ENCODE results near the gene LSM5.
"Not testable (repeated sequence)": the region's sequence is repeated elsewhere in the genome, so short reads cannot be mapped to it uniquely, and the experiment has no call there.

The LSM5 gene

GRCh38 chr7:32507414-32507813 lies 17.2 kb upstream of the LSM5 start:
- H3K27me3 ChIP-seq (ENCODE audit: control insufficient read depth in 2 of 2, insufficient read depth in 2 of 2, low read length in 2 of 2), result no peaks in the 10 kb centered on the region
- no peak overlapping the region for H3K9ac ChIP-seq (ENCODE audit: low read depth in 1 of 2, low read length in 2 of 2)
- H3K27ac ChIP-seq (ENCODE audit: low read depth in 2 of 2, low read length in 2 of 2), result no peak overlapping the region
- H3K36me3 ChIP-seq (ENCODE audit: control insufficient read depth in 2 of 2, insufficient read depth in 2 of 2, low read length in 2 of 2), result peaks cover 2 to 3% of the 10 kb centered on the region in 2 donors
- H3K9me3 ChIP-seq (ENCODE audit: control insufficient read depth in 2 of 2, low read length in 2 of 2), result no peaks in the 10 kb centered on the region
- peaks cover 0 to 2% of the 10 kb centered on the region in 2 donors for H3K4me1 ChIP-seq (ENCODE audit: control insufficient read depth in 2 of 2, insufficient read depth in 2 of 2, low read length in 2 of 2)
- no peak overlapping the region for H3K4me3 ChIP-seq (ENCODE audit: low read length in 2 of 2)

DNA sequence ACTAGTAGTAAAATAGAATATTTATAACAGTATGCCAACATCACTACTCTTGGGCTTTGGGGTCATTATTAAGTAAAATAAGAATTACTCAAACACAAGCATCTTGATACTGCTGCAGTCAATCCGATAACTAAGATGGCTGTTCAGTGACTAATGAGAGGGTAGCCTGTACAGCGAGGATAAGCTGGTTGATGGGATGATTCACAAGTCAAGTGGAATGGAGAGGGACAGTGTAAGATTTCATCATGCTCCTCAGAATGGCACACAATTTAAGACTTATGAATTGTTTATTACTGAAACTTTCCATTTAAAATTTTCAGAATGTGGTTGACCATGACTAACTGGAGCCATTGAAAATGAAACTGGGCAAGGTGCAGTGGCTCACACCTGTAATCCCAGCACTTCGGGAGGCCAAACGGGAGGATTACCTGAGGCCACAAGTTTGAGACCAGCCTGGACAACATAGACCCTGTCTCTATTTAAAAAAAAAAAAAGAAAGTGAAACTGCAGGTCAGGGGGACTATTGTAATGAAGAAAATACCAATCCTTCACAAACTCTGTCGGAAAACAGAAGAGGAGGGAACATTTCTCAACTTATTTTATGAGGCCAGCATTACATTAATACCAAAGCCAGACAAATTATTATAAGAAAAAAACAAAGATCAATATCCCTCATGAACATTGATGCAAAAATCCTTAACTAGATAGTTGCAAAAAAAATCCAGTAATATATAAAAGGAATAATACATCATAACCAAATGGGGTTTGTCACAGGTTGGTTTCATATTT lies 16.3 kb upstream of the LSM5 start:
- no peaks in the 10 kb centered on the region for H3K27me3 ChIP-seq (ENCODE audit: control insufficient read depth in 2 of 2, insufficient read depth in 2 of 2, low read length in 2 of 2)
- peaks cover 2 to 3% of the 10 kb centered on the region in 2 donors for H3K36me3 ChIP-seq (ENCODE audit: control insufficient read depth in 2 of 2, insufficient read depth in 2 of 2, low read length in 2 of 2)
- H3K9me3 ChIP-seq (ENCODE audit: control insufficient read depth in 2 of 2, low read length in 2 of 2), result no peaks in the 10 kb centered on the region
- H3K27ac ChIP-seq (ENCODE audit: low read depth in 2 of 2, low read length in 2 of 2), result no peak overlapping the region
- no peak overlapping the region for H3K9ac ChIP-seq (ENCODE audit: low read depth in 1 of 2, low read length in 2 of 2)
- peaks cover 0 to 2% of the 10 kb centered on the region in 2 donors for H3K4me1 ChIP-seq (ENCODE audit: control insufficient read depth in 2 of 2, insufficient read depth in 2 of 2, low read length in 2 of 2)
- H3K4me3 ChIP-seq (ENCODE audit: low read length in 2 of 2), result no peak overlapping the region

GRCh38 chr7:32502728-32503127 lies 12.5 kb upstream of the LSM5 start:
- Histone ChIP-seq H3K4me1 (ENCODE audit: control insufficient read depth in 2 of 2, insufficient read depth in 2 of 2, low read length in 2 of 2) (peaks cover 0 to 8% of the 10 kb centered on the region in 2 donors), H3K27me3 (ENCODE audit: control insufficient read depth in 2 of 2, insufficient read depth in 2 of 2, low read length in 2 of 2) (no peaks in the 10 kb centered on the region), H3K27ac (ENCODE audit: low read depth in 2 of 2, low read length in 2 of 2) (no peak overlapping the region), H3K36me3 (ENCODE audit: control insufficient read depth in 2 of 2, insufficient read depth in 2 of 2, low read length in 2 of 2) (no peaks in the 10 kb centered on the region), H3K9me3 (ENCODE audit: control insufficient read depth in 2 of 2, low read length in 2 of 2) (no peaks in the 10 kb centered on the region), H3K4me3 (ENCODE audit: low read length in 2 of 2) (no peak overlapping the region), H3K9ac (ENCODE audit: low read depth in 1 of 2, low read length in 2 of 2) (no peak overlapping the region)

GRCh38 chr7:32501522-32501921 lies 11.3 kb upstream of the LSM5 start:
- peaks cover 3 to 11% of the 10 kb centered on the region in 2 donors for H3K4me1 ChIP-seq (ENCODE audit: control insufficient read depth in 2 of 2, insufficient read depth in 2 of 2, low read length in 2 of 2)
- H3K4me3 ChIP-seq (ENCODE audit: low read length in 2 of 2), result no peak overlapping the region
- H3K27me3 ChIP-seq (ENCODE audit: control insufficient read depth in 2 of 2, insufficient read depth in 2 of 2, low read length in 2 of 2), result no peaks in the 10 kb centered on the region
- no peaks in the 10 kb centered on the region for H3K9me3 ChIP-seq (ENCODE audit: control insufficient read depth in 2 of 2, low read length in 2 of 2)
- H3K36me3 ChIP-seq (ENCODE audit: control insufficient read depth in 2 of 2, insufficient read depth in 2 of 2, low read length in 2 of 2), result no peaks in the 10 kb centered on the region
- no peak overlapping the region for H3K27ac ChIP-seq (ENCODE audit: low read depth in 2 of 2, low read length in 2 of 2)
- H3K9ac ChIP-seq (ENCODE audit: low read depth in 1 of 2, low read length in 2 of 2), result no peak overlapping the region

DNA sequence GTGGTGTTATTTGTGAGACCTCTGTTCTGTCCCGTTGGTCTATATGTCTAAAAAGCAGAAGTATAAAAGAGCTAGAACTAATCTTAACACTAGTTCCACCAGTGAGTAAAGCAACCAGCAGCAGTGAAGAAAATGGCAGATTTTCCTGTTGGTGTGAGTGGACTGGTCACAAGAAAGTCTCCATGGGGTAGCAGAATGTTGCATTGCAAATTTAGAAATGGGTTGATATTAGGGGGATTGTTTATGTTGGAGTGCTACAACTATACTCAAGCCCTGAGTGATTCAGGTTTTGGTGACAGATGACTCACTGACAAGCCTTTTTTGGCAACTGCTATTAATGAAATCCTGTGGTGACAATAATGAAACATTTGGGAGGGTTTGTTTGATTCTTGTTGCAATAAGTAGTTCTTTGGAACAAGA lies 10.8 kb upstream of the LSM5 start:
- no peak overlapping the region for H3K4me3 ChIP-seq (ENCODE audit: low read length in 2 of 2)
- H3K9ac ChIP-seq (ENCODE audit: low read depth in 1 of 2, low read length in 2 of 2), result no peak overlapping the region
- no peaks in the 10 kb centered on the region for H3K36me3 ChIP-seq (ENCODE audit: control insufficient read depth in 2 of 2, insufficient read depth in 2 of 2, low read length in 2 of 2)
- H3K4me1 ChIP-seq (ENCODE audit: control insufficient read depth in 2 of 2, insufficient read depth in 2 of 2, low read length in 2 of 2), result peaks cover 3 to 16% of the 10 kb centered on the region in 2 donors
- no peaks in the 10 kb centered on the region for H3K9me3 ChIP-seq (ENCODE audit: control insufficient read depth in 2 of 2, low read length in 2 of 2)
- H3K27me3 ChIP-seq (ENCODE audit: control insufficient read depth in 2 of 2, insufficient read depth in 2 of 2, low read length in 2 of 2), result no peaks in the 10 kb centered on the region
- H3K27ac ChIP-seq (ENCODE audit: low read depth in 2 of 2, low read length in 2 of 2), result no peak overlapping the region

DNA sequence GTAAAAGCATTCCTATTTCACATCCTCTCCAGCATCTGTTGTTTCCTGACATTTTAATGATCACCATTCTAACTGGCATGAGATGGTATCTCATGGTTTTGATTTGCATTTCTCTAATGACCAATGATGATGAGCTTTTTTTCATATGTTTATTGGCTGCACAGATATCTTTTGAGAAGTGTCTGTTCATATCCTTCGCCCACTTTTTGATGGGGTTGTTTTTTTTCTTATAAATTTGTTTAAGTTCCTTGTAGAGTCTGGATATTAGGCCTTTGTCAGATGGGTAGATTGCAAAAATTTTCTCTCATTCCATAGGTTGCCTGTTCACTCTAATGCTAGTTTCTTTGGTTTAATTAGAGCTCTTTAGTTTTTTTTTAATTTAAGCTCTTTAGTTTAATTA lies 10.0 kb upstream of the LSM5 start:
- peaks cover 3 to 16% of the 10 kb centered on the region in 2 donors for H3K4me1 ChIP-seq (ENCODE audit: control insufficient read depth in 2 of 2, insufficient read depth in 2 of 2, low read length in 2 of 2)
- not testable (repeated sequence) for H3K27ac ChIP-seq (ENCODE audit: low read depth in 2 of 2, low read length in 2 of 2); H3K36me3 ChIP-seq (ENCODE audit: control insufficient read depth in 2 of 2, insufficient read depth in 2 of 2, low read length in 2 of 2); H3K9me3 ChIP-seq (ENCODE audit: control insufficient read depth in 2 of 2, low read length in 2 of 2); H3K9ac ChIP-seq (ENCODE audit: low read depth in 1 of 2, low read length in 2 of 2); H3K27me3 ChIP-seq (ENCODE audit: control insufficient read depth in 2 of 2, insufficient read depth in 2 of 2, low read length in 2 of 2); H3K4me3 ChIP-seq (ENCODE audit: low read length in 2 of 2)

DNA sequence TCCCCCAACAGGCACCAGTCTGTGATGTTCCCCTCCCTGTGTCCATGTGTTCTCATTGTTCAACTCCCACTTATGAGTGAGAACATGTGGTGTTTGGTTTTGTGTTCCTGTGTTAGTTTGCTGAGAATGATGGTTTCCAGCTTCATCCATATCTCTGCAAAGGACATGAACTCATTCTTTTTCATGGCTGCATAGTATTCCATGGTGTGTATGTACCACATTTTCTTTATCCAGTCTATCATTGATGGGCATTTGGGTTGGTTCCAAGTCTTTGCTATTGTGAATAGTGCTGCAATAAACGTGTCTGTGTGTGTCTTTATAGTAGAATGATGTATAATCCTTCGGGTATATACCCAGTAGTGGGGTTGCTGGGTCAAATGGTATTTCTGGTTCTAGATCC lies 9.6 kb upstream of the LSM5 start:
- H3K4me3 ChIP-seq (ENCODE audit: low read length in 2 of 2); H3K9ac ChIP-seq (ENCODE audit: low read depth in 1 of 2, low read length in 2 of 2); H3K27me3 ChIP-seq (ENCODE audit: control insufficient read depth in 2 of 2, insufficient read depth in 2 of 2, low read length in 2 of 2); H3K27ac ChIP-seq (ENCODE audit: low read depth in 2 of 2, low read length in 2 of 2); H3K36me3 ChIP-seq (ENCODE audit: control insufficient read depth in 2 of 2, insufficient read depth in 2 of 2, low read length in 2 of 2); H3K9me3 ChIP-seq (ENCODE audit: control insufficient read depth in 2 of 2, low read length in 2 of 2): not testable (repeated sequence)
- peaks cover 3 to 16% of the 10 kb centered on the region in 2 donors for H3K4me1 ChIP-seq (ENCODE audit: control insufficient read depth in 2 of 2, insufficient read depth in 2 of 2, low read length in 2 of 2)

DNA sequence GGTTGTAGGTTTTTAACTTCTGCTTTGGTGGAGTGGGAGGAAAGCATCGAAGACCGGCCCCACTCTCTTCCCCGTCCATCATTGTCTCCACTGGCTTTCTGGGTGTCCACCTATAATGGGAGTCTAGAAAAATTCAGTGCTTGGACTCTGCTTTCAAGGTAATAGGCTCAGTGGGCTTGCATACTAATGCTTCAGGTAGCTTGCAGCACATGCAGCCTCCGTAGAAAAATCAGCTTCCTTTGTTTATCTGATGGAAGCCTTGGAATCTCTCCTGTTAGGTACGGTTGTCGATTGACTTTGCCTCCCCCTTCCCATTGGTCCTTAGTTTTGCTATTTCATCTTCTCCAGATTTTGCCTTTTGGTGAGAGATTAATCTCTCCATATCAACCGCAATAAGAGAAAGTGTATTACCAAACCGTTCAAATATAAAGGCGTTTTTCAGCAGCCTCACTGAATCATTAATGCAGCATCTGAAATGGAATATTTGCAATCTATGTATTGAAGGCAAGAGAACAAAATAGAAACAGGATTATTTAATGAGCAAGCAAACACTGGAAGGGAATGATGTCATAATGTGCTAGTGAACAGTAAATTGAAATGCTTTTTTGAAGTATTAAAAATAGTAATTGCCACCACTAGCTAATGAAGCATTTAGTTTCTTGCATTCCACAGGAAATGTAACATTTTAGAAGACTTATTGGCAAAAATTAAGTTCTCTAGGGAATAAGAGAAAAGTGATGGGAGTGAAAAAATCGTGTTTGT lies 6.1 kb upstream of the LSM5 start:
- Histone ChIP-seq H3K36me3 (ENCODE audit: control insufficient read depth in 2 of 2, insufficient read depth in 2 of 2, low read length in 2 of 2) (no peaks in the 10 kb centered on the region), H3K4me1 (ENCODE audit: control insufficient read depth in 2 of 2, insufficient read depth in 2 of 2, low read length in 2 of 2) (peaks cover 8 to 12% of the 10 kb centered on the region in 2 donors), H3K27me3 (ENCODE audit: control insufficient read depth in 2 of 2, insufficient read depth in 2 of 2, low read length in 2 of 2) (no peaks in the 10 kb centered on the region), H3K27ac (ENCODE audit: low read depth in 2 of 2, low read length in 2 of 2) (peak overlapping the region; percentile 97 to 98), H3K9me3 (ENCODE audit: control insufficient read depth in 2 of 2, low read length in 2 of 2) (no peaks in the 10 kb centered on the region), H3K9ac (ENCODE audit: low read depth in 1 of 2, low read length in 2 of 2) (peak overlapping the region; percentile 85 to 96), H3K4me3 (ENCODE audit: low read length in 2 of 2) (peak overlapping the region; percentile 87)

DNA sequence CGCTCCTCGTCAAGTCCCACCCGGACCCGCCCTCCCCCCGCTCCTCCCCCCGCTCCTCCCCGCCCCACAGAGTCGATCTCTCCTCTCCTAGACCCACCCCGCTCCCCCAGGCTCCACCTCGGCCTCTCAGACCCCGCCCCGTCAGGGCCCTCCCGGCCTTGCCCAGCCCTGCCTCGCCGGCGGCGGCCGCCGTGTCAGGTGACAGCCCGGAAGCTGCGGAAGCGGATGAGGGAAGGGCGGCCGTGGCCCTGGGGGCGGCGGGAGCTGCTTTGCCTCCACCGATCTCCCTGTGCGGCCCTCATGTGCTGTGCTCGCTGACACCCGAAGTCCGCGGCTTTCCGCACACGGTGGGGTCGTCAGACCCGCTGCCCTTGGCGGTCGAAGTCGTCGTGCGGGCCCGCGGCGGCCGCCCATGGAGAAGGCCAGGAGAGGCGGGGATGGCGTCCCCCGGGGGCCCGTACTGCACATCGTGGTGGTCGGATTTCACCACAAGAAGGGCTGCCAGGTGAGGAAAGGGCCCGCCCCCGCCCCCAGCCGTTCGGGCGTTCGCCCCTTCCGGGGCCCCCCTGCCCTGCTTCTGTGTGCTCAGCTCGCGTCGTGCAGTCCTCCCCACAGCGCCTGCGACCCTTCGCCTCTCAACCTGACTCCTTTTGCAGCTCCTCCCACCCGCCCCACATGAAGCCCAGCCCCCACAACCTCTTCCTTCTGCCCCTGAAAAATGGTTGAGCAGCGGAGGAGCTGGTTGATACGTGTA lies 5.3 kb upstream of the LSM5 start, which contains the start of gene AVL9:
Gene AVL9, plus strand, starts transcription at position 192 of the 754 bp plus-strand sequence. Its CDS starts 221 bp downstream, at position 413.
- Histone ChIP-seq H3K4me1 (ENCODE audit: control insufficient read depth in 2 of 2, insufficient read depth in 2 of 2, low read length in 2 of 2) (peaks cover 8 to 9% of the 10 kb centered on the region in 2 donors), H3K9ac (ENCODE audit: low read depth in 1 of 2, low read length in 2 of 2) (peak within 1 kb of the TSS; percentile 96), H3K9me3 (ENCODE audit: control insufficient read depth in 2 of 2, low read length in 2 of 2) (no peaks in the 10 kb centered on the region), H3K4me3 (ENCODE audit: low read length in 2 of 2) (peak within 1 kb of the TSS; percentile 87 to 94), H3K27ac (ENCODE audit: low read depth in 2 of 2, low read length in 2 of 2) (peak within 1 kb of the TSS; percentile 97 to 98), H3K36me3 (ENCODE audit: control insufficient read depth in 2 of 2, insufficient read depth in 2 of 2, low read length in 2 of 2) (no peaks in the 10 kb centered on the region), H3K27me3 (ENCODE audit: control insufficient read depth in 2 of 2, insufficient read depth in 2 of 2, low read length in 2 of 2) (no peaks in the 10 kb centered on the region)

- Histone ChIP-seq H3K4me1 (ENCODE audit: control insufficient read depth in 2 of 2, insufficient read depth in 2 of 2, low read length in 2 of 2) (peaks cover 9% of the 10 kb centered on the region in 2 donors), H3K9me3 (ENCODE audit: control insufficient read depth in 2 of 2, low read length in 2 of 2) (no peaks in the 10 kb centered on the region), H3K4me3 (ENCODE audit: low read length in 2 of 2) (peak overlapping the region; percentile 77 to 94), H3K9ac (ENCODE audit: low read depth in 1 of 2, low read length in 2 of 2) (peak overlapping the region; percentile 91 to 96), H3K36me3 (ENCODE audit: control insufficient read depth in 2 of 2, insufficient read depth in 2 of 2, low read length in 2 of 2) (no peaks in the 10 kb centered on the region), H3K27ac (ENCODE audit: low read depth in 2 of 2, low read length in 2 of 2) (peak overlapping the region; percentile 91 to 92), H3K27me3 (ENCODE audit: control insufficient read depth in 2 of 2, insufficient read depth in 2 of 2, low read length in 2 of 2) (no peaks in the 10 kb centered on the region)
Observed at GRCh38 chr7:32494946-32495297, 4.7 kb upstream of the LSM5 start.
